Measurements from ENCODE around the gene AFG3L2. TPM values are rescaled to one million over a fixed set of nuclear protein-coding genes. Genes with fewer than 3 reads are reported as not detected.
A peak's percentile ranks its signal among the peaks of the same experiment; 100 is the strongest.
"Not testable (repeated sequence)": the region's sequence is repeated elsewhere in the genome, so short reads cannot be mapped to it uniquely, and the experiment has no call there.

AFG3L2 gene
- total RNA-seq (2014; rRNA removed; shearing (Covaris generic)): 65.9 and 68.5 TPM in 2 replicates

DNA sequence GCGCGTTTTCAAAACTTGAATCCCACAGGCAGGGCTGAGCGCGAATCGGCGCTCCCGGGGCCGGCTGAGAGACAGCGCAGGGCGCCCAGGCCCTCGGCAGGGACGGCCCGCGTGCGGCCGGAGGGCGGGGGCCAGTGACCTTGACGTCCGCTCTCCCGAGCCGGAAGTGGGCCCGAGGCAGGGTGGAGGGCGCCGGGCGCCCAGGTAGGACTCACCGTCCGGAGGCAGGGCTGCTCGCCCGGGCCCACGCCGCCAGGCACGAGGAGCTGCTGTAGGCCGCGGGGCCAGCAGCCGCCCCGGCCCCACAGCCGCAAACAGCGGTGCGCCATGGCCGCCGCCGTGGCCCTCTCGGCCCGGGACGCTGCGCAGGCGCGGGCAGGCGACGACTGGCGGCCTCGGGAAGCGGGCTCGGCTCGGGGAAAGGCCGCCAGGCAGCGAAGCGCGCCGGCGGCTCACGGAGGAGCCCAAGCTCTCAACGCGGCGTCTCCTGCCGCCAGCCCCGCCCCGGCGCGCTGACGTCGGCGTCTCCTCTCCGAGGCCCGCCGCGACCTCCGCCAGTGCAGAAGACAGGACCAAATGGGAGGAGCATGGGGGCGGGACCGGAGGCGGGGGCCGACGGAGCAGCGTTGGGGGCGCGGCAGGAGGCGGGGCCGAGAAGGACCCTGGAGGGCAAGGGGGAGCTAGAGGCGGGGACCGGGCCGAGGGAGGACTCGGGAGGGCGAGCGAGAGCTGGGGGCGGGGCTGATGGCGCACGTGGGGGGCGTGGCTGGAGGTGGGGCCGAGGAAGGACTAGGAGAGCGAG is at the start of gene AFG3L2:
Gene AFG3L2, minus strand, starts transcription at position 474 of the 802 bp plus-strand sequence. Its CDS starts 145 bp downstream, at position 329.
- Histone ChIP-seq H3K4me3 (peak within 1 kb of the TSS; percentile 99), H3K27ac (peak within 1 kb of the TSS; percentile 97), H3K36me3 (peaks cover 9% of the 10 kb centered on the region), H3K9me3 (replicated peaks) (peaks cover 3% of the 10 kb centered on the region; the same call in 1 of the 2 replicates), H3K4me1 (replicated peaks) (peaks cover 12% of the 10 kb centered on the region), H3K27me3 (replicated peaks) (no peaks in the 10 kb centered on the region)
- DNase-seq (ENCODE audit: low read depth in 1 of 2, low spot score in 2 of 2): peak; percentile 95 to 100

- Histone ChIP-seq H3K9me3 (replicated peaks) (no peaks in the 10 kb centered on the region), H3K4me3 (no peak overlapping the region), H3K4me1 (replicated peaks) (no peaks in the 10 kb centered on the region), H3K36me3 (peaks cover 25% of the 10 kb centered on the region), H3K27ac (no peak overlapping the region), H3K27me3 (replicated peaks) (no peaks in the 10 kb centered on the region)
- no peak for DNase-seq (ENCODE audit: low read depth in 1 of 2, low spot score in 2 of 2)
These were observed 47.2 kb upstream of the AFG3L2 start for GRCh38 chr18:12424252-12424651.

DNA sequence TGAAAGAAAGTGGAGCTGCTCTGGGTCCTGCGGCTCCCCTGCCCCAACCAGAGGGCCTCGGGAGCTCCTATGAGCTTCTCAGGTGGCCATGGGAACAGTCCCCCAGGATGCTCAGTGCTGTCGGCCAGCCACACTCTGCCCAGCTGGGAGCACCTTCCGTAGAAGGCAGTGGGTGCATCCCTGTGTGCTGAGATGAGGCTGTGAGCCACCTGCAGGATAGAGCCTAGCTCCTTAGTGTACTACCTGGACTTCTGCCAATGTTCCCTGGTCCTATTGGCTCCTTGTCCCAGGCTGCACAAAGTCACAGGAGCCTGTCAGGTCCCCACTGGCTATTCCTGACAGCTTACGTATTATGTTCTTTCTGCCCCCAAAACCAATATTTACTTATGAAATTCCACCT is 46.8 kb upstream of the AFG3L2 start:
- Histone ChIP-seq H3K27me3 (replicated peaks) (no peaks in the 10 kb centered on the region), H3K36me3 (peaks cover 24% of the 10 kb centered on the region)

DNA sequence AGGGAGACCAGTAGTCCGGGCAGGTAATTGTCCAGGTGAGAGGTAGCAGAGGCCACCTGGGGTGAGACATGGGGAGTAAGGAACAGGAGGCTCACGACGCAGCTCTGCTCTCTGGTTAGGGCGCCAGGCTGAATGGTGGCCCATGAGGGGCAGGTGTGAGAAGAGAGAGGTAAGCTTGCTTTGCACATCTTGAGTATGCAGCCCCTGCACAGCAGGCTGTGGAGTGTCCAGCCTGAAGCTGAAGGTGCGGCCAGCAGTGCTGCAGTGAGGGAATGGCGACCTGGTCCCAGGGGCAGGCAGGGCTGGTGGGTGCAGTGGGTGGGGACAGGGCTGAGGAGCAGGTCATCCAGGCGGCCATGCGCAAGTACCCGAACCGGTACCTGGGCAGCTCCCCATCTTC is 46.4 kb upstream of the AFG3L2 start:
- no peaks in the 10 kb centered on the region for H3K9me3 ChIP-seq (replicated peaks)
- DNase-seq (ENCODE audit: low read depth in 1 of 2, low spot score in 2 of 2): no peak
- H3K4me1 ChIP-seq (replicated peaks): peaks cover 4% of the 10 kb centered on the region
- peaks cover 28% of the 10 kb centered on the region for H3K36me3 ChIP-seq
- H3K4me3 ChIP-seq: no peak overlapping the region
- no peaks in the 10 kb centered on the region for H3K27me3 ChIP-seq (replicated peaks)
- H3K27ac ChIP-seq: no peak overlapping the region

More for the DNA sequence above, 46.8 kb upstream of the AFG3L2 start:
- Histone ChIP-seq H3K27ac (no peak overlapping the region), H3K4me1 (replicated peaks) (no peaks in the 10 kb centered on the region; the same call in 1 of the 2 replicates), H3K4me3 (no peak overlapping the region), H3K9me3 (replicated peaks) (no peaks in the 10 kb centered on the region)
- DNase-seq (ENCODE audit: low read depth in 1 of 2, low spot score in 2 of 2): no peak

DNA sequence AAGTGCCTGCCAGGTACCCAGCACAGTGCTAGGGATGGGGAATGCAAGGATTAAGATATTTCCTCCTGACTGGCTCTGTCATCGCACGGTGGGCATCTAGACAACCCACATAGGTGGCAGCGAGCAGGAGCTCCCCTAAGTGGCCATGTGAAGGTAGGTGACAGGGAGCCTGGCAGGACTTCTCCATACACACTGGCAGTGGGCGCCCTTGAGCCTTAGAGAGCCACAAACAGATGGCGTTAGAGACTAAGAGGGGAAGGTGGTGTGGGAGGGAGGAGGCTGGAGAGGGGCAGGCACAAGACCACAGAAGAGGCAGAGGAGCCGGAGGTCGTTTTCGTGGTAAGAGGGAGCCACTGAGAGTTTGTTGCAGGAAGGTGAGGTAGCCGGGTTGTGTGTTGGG is 45.9 kb upstream of the AFG3L2 start:
- no peak for DNase-seq (ENCODE audit: low read depth in 1 of 2, low spot score in 2 of 2)
- Histone ChIP-seq H3K27me3 (replicated peaks) (no peaks in the 10 kb centered on the region), H3K27ac (no peak overlapping the region), H3K4me1 (replicated peaks) (peaks cover 9% of the 10 kb centered on the region), H3K9me3 (replicated peaks) (no peaks in the 10 kb centered on the region), H3K4me3 (no peak overlapping the region), H3K36me3 (peaks cover 29% of the 10 kb centered on the region)

GRCh38 chr18:12421732-12422131 is 44.7 kb upstream of the AFG3L2 start:
- Histone ChIP-seq H3K27ac (no peak overlapping the region), H3K27me3 (replicated peaks) (no peaks in the 10 kb centered on the region), H3K9me3 (replicated peaks) (no peaks in the 10 kb centered on the region), H3K4me3 (no peak overlapping the region), H3K4me1 (replicated peaks) (peaks cover 21% of the 10 kb centered on the region), H3K36me3 (peaks cover 25% of the 10 kb centered on the region)
- no peak for DNase-seq (ENCODE audit: low read depth in 1 of 2, low spot score in 2 of 2)

GRCh38 chr18:12420821-12421421 is 43.9 kb upstream of the AFG3L2 start:
- H3K9me3 ChIP-seq (replicated peaks): no peaks in the 10 kb centered on the region
- no peaks in the 10 kb centered on the region for H3K27me3 ChIP-seq (replicated peaks)
- no peak for DNase-seq (ENCODE audit: low read depth in 1 of 2, low spot score in 2 of 2)
- no peak overlapping the region for H3K27ac ChIP-seq
- H3K4me1 ChIP-seq (replicated peaks): peaks cover 29% of the 10 kb centered on the region
- no peak overlapping the region for H3K4me3 ChIP-seq
- peaks cover 23% of the 10 kb centered on the region for H3K36me3 ChIP-seq

DNA sequence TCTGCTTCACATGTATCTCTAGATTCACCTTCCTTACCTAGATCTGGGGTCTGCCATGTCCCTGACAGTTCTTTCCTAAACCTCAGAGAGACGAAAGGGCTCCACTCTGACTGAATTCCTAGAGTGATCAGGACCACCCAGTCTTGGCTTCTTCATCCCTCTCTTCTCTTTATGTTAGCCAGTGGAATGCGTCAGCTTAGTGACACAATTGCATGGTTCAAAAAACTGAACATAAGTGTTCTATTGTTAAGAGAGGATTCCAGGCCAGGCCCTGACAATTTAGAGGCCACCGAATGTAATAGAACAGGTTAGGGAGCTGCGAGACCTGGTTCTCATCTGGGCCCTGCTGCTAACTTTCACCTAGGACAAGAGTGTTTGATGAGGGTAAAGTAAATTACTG is 40.7 kb upstream of the AFG3L2 start:
- Histone ChIP-seq H3K4me3 (no peak overlapping the region), H3K4me1 (replicated peaks) (peaks cover 60% of the 10 kb centered on the region), H3K36me3 (peaks cover 13% of the 10 kb centered on the region)

GRCh38 chr18:12416098-12416729 is 39.2 kb upstream of the AFG3L2 start:
- H3K9me3 ChIP-seq (replicated peaks): no peaks in the 10 kb centered on the region
- H3K27me3 ChIP-seq (replicated peaks): no peaks in the 10 kb centered on the region
- no peak overlapping the region for H3K4me3 ChIP-seq
- DNase-seq (ENCODE audit: low read depth in 1 of 2, low spot score in 2 of 2): no peak
- H3K4me1 ChIP-seq (replicated peaks): peaks cover 60% of the 10 kb centered on the region
- peak overlapping the region; percentile 72 for H3K27ac ChIP-seq
- H3K36me3 ChIP-seq: peaks cover 9% of the 10 kb centered on the region; the same call in 1 of the 2 replicates

More for the DNA sequence above, 40.7 kb upstream of the AFG3L2 start:
- Histone ChIP-seq H3K27me3 (replicated peaks) (no peaks in the 10 kb centered on the region), H3K9me3 (replicated peaks) (no peaks in the 10 kb centered on the region), H3K27ac (peak overlapping the region; percentile 80)
- DNase-seq (ENCODE audit: low read depth in 1 of 2, low spot score in 2 of 2): peak; percentile 75 to 86

- no peaks in the 10 kb centered on the region for H3K27me3 ChIP-seq (replicated peaks)
- H3K4me3 ChIP-seq: no peak overlapping the region
- H3K9me3 ChIP-seq (replicated peaks): no peaks in the 10 kb centered on the region
- no peak overlapping the region for H3K27ac ChIP-seq
- no peaks in the 10 kb centered on the region for H3K36me3 ChIP-seq
- DNase-seq (ENCODE audit: low read depth in 1 of 2, low spot score in 2 of 2): no peak
- peaks cover 68% of the 10 kb centered on the region for H3K4me1 ChIP-seq (replicated peaks)
These were observed 34.4 kb upstream of the AFG3L2 start for GRCh38 chr18:12411456-12411855.

DNA sequence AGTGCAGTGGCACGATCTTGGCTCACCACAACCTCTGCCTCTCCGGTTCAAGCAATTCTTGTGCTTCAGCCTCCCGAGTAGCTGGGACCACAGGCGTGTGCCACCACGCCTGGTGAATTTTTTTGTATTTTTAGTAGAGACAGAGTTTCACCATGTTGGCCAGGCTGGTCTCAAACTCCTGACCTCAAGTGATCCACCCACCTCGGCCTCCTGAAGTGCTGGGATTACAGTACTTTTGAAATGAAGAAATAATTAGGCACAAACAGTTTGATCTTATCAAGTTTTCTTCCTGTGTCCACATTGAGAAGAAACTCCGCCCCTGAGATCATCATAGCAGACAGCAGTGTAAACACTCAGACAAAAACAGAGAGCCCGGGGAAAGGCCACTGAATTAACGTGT is 33.7 kb upstream of the AFG3L2 start:
- not testable (repeated sequence) for H3K27me3 ChIP-seq (replicated peaks); DNase-seq (ENCODE audit: low read depth in 1 of 2, low spot score in 2 of 2); H3K36me3 ChIP-seq; H3K27ac ChIP-seq; H3K4me3 ChIP-seq; H3K9me3 ChIP-seq (replicated peaks)
- H3K4me1 ChIP-seq (replicated peaks): peaks cover 60% of the 10 kb centered on the region

DNA sequence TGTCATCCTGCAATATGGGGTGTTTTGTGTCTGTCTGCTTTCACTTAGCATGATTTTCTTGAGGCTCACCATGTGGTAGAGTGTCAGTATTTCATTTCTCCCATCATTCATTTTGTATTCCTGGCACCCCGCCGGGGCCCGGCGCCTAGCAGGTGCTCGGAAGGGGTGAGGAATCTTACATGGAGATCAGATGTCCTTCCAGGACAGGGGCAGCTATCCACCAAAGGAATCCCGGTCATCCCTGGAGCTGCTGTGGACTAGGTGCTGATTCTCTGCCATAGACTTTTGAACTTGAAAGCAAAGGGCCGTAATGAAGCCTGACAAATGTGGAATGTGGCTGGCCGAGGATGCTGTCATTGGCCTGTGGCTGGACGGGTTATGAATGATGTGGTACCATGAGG is 33.1 kb upstream of the AFG3L2 start:
- Histone ChIP-seq H3K4me1 (replicated peaks) (peaks cover 54% of the 10 kb centered on the region), H3K4me3 (no peak overlapping the region), H3K9me3 (replicated peaks) (no peaks in the 10 kb centered on the region), H3K27ac (no peak overlapping the region), H3K36me3 (no peaks in the 10 kb centered on the region), H3K27me3 (replicated peaks) (no peaks in the 10 kb centered on the region)
- DNase-seq (ENCODE audit: low read depth in 1 of 2, low spot score in 2 of 2): no peak

GRCh38 chr18:12409469-12409868 is 32.4 kb upstream of the AFG3L2 start:
- DNase-seq (ENCODE audit: low read depth in 1 of 2, low spot score in 2 of 2): no peak

More at GRCh38 chr18:12409469-12409868, 32.4 kb upstream of the AFG3L2 start:
- no peak overlapping the region for H3K4me3 ChIP-seq
- H3K9me3 ChIP-seq (replicated peaks): no peaks in the 10 kb centered on the region
- H3K4me1 ChIP-seq (replicated peaks): peaks cover 52% of the 10 kb centered on the region
- no peaks in the 10 kb centered on the region for H3K36me3 ChIP-seq
- no peak overlapping the region for H3K27ac ChIP-seq
- no peaks in the 10 kb centered on the region for H3K27me3 ChIP-seq (replicated peaks)

Measured in SJSA1 (cell line).